BE2C (cell line): Measurements from ENCODE around the gene E4F1.

Experiments
- DNase-seq: peaks from one replicate; pipeline ENCODE4 v3.0.0-alpha.2; 2020
- H3K27me3 ChIP-seq: fragments of 250-450 bp; sonication (Bioruptor Pico); 2 replicates; pipeline ENCODE4 v1.5.1; 2020; ENCODE audit warnings: mild to moderate bottlenecking
- H3K36me3 ChIP-seq: fragments of 250-450 bp; sonication (Bioruptor Pico); 2 replicates; pipeline ENCODE4 v1.5.1; 2020; ENCODE audit warnings: mild to moderate bottlenecking
- H3K4me1 ChIP-seq: fragments of 250-450 bp; sonication (Bioruptor Pico); 2 replicates; pipeline ENCODE4 v1.5.1; 2020
- H3K4me3 ChIP-seq: 2 replicates; pipeline ENCODE4 v1.5.1; 2011; ENCODE audit warnings: low read depth, low read length
- H3K9me3 ChIP-seq: fragments of 250-450 bp; sonication (Bioruptor Pico); 2 replicates; pipeline ENCODE4 v1.5.1; 2020
- TF ChIP-seq, protein P1 (sequence below): IDR thresholded peaks from 2 replicates; pipeline ENCODE4 v1.5.1; 2012; ENCODE audit warnings: mild to moderate bottlenecking, low read depth, low read length

Gene E4F1

DNA sequence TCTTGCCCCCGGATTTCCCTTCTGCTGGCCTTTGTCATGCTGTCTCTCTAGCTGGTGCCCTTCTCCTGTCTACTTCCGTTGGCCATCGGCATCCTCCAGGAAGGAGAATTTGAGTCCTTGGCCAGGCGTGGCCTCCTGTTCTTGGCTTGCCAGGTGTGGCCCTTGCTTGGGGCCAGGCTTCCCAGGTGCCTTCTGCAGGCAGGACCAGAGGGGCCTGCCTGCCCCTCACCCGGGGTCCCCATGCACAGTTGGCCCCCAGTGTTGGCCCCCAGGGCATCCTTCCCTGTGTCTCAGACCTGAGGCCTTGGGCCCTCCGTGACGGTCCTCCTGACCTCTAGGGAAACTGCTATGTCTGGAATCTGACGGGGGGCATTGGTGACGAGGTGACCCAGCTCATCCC lies 15.5 kb upstream of the E4F1 start:
- TF ChIP-seq, protein P1, sequence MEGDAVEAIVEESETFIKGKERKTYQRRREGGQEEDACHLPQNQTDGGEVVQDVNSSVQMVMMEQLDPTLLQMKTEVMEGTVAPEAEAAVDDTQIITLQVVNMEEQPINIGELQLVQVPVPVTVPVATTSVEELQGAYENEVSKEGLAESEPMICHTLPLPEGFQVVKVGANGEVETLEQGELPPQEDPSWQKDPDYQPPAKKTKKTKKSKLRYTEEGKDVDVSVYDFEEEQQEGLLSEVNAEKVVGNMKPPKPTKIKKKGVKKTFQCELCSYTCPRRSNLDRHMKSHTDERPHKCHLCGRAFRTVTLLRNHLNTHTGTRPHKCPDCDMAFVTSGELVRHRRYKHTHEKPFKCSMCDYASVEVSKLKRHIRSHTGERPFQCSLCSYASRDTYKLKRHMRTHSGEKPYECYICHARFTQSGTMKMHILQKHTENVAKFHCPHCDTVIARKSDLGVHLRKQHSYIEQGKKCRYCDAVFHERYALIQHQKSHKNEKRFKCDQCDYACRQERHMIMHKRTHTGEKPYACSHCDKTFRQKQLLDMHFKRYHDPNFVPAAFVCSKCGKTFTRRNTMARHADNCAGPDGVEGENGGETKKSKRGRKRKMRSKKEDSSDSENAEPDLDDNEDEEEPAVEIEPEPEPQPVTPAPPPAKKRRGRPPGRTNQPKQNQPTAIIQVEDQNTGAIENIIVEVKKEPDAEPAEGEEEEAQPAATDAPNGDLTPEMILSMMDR, result no peak
- no peaks in the 10 kb centered on the region for H3K27me3 ChIP-seq
- H3K36me3 ChIP-seq, result peaks cover 46% of the 10 kb centered on the region

DNA sequence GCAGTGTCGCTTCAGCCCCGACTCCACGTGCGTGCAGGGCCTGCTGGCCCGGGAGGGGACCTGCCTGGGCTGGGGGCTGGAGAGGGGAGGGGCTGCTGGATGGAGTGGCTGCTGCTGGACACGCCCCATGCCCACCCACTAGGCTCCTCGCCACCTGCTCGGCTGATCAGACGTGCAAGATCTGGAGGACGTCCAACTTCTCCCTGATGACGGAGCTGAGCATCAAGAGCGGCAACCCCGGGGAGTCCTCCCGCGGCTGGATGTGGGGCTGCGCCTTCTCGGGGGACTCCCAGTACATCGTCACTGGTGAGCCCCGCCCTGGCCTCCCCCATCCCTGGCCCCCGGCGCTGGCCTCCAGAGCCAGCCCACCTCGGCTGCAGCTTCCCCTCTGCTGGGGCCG lies 15.1 kb upstream of the E4F1 start:
- Histone ChIP-seq H3K4me3 (no peak overlapping the region), H3K27me3 (no peaks in the 10 kb centered on the region), H3K4me1 (peaks cover 21% of the 10 kb centered on the region), H3K36me3 (peaks cover 47% of the 10 kb centered on the region), H3K9me3 (no peaks in the 10 kb centered on the region)
- TF ChIP-seq, protein P1, result no peak
- no peak for DNase-seq

More for the DNA sequence above, 15.5 kb upstream of the E4F1 start:
- no peak for DNase-seq
- peaks cover 20% of the 10 kb centered on the region for H3K4me1 ChIP-seq
- H3K9me3 ChIP-seq, result no peaks in the 10 kb centered on the region
- no peak overlapping the region for H3K4me3 ChIP-seq

DNA sequence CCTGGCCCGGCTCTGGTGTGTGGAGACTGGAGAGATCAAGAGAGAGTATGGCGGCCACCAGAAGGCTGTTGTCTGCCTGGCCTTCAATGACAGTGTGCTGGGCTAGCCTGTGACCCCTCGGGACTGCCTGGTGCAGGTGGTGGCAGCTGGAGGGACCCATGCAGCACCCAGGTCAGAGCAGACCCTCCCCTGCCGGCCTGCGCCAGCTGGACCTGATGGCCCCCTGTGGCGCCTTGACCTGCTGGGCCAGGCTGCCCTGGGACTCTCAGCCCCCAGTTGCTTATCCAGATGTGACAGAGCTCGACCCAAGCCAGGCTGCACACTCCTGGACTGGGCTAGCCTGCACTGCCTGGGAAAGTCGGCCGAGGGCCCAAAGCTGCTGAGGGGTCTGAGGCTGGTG lies 14.6 kb upstream of the E4F1 start:
- TF ChIP-seq, protein P1, result no peak
- Histone ChIP-seq H3K4me1 (peaks cover 21% of the 10 kb centered on the region), H3K9me3 (no peaks in the 10 kb centered on the region), H3K27me3 (no peaks in the 10 kb centered on the region), H3K4me3 (no peak overlapping the region), H3K36me3 (peaks cover 47% of the 10 kb centered on the region)
- no peak for DNase-seq

DNA sequence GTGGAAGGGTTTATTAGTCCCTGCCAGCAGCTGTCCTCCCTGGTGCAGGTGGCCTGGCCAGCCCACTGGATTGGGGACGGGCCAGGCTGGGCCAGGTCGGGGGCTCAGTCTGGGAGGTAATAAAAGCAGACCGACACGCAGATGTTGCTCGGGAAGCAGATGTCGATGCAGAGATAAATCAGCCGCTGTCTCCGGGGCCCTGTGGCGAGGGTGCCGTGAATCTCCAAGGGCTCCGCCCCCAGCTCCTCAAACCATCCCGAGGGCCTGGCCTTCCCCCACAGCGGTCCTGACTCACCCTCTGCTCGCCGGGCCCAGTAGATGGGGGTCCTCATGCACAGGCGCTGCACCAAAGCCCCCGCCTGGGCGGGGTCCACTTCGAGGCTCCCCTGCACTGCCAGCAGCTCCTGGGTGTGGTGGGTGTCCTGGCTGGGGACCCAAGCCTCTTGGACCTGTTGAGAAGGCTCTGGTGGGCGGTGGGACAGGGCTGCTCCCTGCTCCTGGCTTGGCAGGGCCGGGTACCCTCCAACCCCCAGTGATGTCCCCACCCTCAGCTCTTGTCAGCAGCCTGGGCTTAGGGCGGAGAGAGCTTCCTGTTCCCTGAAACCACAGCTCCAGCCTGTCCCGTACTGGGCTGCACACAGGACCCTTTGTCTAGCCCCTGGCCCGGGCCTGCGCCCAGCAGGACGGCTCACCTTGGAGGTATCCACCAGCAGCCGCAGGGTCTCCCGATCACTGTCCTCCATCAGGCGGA lies 14.0 kb upstream of the E4F1 start:
- Histone ChIP-seq H3K27me3 (no peaks in the 10 kb centered on the region), H3K4me3 (no peak overlapping the region), H3K9me3 (no peaks in the 10 kb centered on the region), H3K36me3 (peaks cover 47% of the 10 kb centered on the region), H3K4me1 (peaks cover 21% of the 10 kb centered on the region)
- DNase-seq, result no peak
- TF ChIP-seq, protein P1, result no peak

DNA sequence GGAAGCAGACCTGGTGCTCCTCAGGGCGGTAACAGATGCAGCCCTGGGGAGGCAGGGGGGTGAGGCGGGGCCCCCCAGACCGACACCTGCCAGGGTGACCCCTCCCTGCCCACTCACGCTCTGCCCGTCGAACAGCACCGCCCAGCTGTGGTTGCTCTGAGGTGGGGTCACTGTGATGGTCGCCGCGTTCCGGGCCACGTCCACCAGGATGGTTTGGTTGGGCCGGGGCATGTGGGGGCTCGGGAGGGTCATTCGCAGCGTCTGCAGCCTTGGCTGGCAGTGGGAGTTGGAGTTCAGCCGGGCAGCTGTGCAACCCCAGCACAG lies 13.4 kb upstream of the E4F1 start:
- TF ChIP-seq, protein P1, result no peak
- no peaks in the 10 kb centered on the region for H3K9me3 ChIP-seq
- no peak for DNase-seq
- H3K4me1 ChIP-seq, result peaks cover 21% of the 10 kb centered on the region
- peaks cover 47% of the 10 kb centered on the region for H3K36me3 ChIP-seq
- no peak overlapping the region for H3K4me3 ChIP-seq
- no peaks in the 10 kb centered on the region for H3K27me3 ChIP-seq
